ENCODE results near the gene NPAS1. TPM values are rescaled to one million over a fixed set of nuclear protein-coding genes. Genes with fewer than 3 reads are reported as not detected.
"Not testable (repeated sequence)": the region's sequence is repeated elsewhere in the genome, so short reads cannot be mapped to it uniquely, and the experiment has no call there.

NPAS1 gene
- polyA plus RNA-seq, 1 donor (not counting 4 experiments of a cell fraction or from before 2014, with no cell fraction given), result 0.42 TPM

DNA sequence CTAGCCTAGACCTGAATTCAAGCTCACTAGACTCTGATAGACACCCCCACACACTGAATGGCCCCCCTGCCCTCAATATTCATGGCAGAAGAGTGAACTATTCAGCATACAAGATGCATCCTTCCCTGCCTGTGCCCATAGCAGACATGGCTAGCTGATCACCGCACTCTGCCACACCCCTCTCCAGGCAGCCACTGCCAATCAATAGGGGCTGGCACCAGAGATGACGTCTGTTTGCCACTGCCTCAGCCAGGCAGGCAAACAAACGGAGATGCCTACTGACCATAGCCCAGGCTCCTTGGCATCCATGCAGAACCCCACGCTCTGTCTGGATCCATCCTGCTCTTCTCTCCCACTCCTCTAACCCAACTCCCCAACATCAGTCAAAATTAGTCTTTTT lies 13.8 kb upstream of the NPAS1 start:
- Histone ChIP-seq H3K27me3 (ENCODE audit: control insufficient read depth, extremely low read depth, insufficient read depth, low read length) (no peaks in the 10 kb centered on the region), H3K4me3 (ENCODE audit: control insufficient read depth in 2 of 3, extremely low read depth in 1 of 3, insufficient read depth in 2 of 3, low read depth in 1 of 3, low read length in 3 of 3) (no peak overlapping the region), H4K20me1 (ENCODE audit: control insufficient read depth, extremely low read depth, insufficient read depth, low read length) (no peaks in the 10 kb centered on the region), H3K9me1 (ENCODE audit: control insufficient read depth, extremely low read depth, insufficient read depth, low read length) (no peaks in the 10 kb centered on the region), H3K27ac (ENCODE audit: control insufficient read depth, insufficient read depth, low read length) (no peak overlapping the region), H3K4me1 (ENCODE audit: control insufficient read depth, extremely low read depth, insufficient read depth, low read length) (no peaks in the 10 kb centered on the region), H2AFZ (ENCODE audit: control insufficient read depth, low read length) (no peak overlapping the region), H3K9ac (ENCODE audit: control insufficient read depth, extremely low read depth, insufficient read depth, low read length) (no peak overlapping the region), H3K4me2 (ENCODE audit: control insufficient read depth, extremely low read depth, insufficient read depth, low read depth, low read length) (no peak overlapping the region), H3K36me3 (ENCODE audit: control insufficient read depth in 2 of 2, extremely low read depth in 1 of 2, insufficient read depth in 2 of 2, low read length in 2 of 2) (peaks cover 0 to 12% of the 10 kb centered on the region in 2 experiments), H3K9me3 (ENCODE audit: control insufficient read depth, low read depth, low read length) (no peaks in the 10 kb centered on the region), H3K79me2 (ENCODE audit: control insufficient read depth, insufficient read depth, low read length) (no peaks in the 10 kb centered on the region)
- no peak for FAIRE-seq
- DNase-seq (ENCODE audit: low read depth, low spot score), result no peak
- no peak for TF ChIP-seq EZH2 (IDR thresholded peaks at IDR 0.05; ENCODE audit: low read length)
- TF ChIP-seq, protein P1, sequence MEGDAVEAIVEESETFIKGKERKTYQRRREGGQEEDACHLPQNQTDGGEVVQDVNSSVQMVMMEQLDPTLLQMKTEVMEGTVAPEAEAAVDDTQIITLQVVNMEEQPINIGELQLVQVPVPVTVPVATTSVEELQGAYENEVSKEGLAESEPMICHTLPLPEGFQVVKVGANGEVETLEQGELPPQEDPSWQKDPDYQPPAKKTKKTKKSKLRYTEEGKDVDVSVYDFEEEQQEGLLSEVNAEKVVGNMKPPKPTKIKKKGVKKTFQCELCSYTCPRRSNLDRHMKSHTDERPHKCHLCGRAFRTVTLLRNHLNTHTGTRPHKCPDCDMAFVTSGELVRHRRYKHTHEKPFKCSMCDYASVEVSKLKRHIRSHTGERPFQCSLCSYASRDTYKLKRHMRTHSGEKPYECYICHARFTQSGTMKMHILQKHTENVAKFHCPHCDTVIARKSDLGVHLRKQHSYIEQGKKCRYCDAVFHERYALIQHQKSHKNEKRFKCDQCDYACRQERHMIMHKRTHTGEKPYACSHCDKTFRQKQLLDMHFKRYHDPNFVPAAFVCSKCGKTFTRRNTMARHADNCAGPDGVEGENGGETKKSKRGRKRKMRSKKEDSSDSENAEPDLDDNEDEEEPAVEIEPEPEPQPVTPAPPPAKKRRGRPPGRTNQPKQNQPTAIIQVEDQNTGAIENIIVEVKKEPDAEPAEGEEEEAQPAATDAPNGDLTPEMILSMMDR (optimal IDR thresholded peaks at IDR 0.05 in 1 of 3, IDR thresholded peaks at IDR 0.05 in 1 of 3, conservative IDR thresholded peaks at IDR 0.05 in 1 of 3; ENCODE audit: extremely low read depth in 1 of 3, insufficient read depth in 2 of 3, low read length in 3 of 3), result no peak
- dilution Hi-C loops (cut with MboI; ENCODE audit: extremely low pct_ligation_motif_present, low sequenced_read_pairs), result no loop called here

DNA sequence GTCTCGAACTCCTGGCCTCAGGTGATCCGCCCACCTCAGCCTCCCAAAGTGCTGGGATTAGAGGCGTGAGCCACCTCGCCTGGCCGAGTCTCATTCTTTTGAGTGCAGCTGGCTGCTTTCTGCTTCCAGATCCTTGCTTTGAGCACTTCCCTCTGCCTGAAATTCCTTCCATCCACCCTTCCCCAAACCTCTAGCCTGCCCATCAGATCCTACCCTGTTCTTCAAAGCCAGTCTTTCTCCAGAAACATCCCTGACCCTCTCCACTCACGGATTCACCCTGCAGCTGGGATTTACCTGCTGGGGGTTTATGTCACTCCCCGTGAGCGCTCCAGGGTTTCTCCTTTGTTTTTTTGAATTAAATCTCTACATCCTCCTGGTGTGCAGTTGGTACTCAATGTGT lies 13.1 kb upstream of the NPAS1 start:
- DNase-seq (ENCODE audit: low read depth, low spot score), result no peak
- no peaks in the 10 kb centered on the region for H3K9me3 ChIP-seq (ENCODE audit: control insufficient read depth, low read depth, low read length)
- no peaks in the 10 kb centered on the region for H3K9me1 ChIP-seq (ENCODE audit: control insufficient read depth, extremely low read depth, insufficient read depth, low read length)
- FAIRE-seq, result no peak
- H3K79me2 ChIP-seq (ENCODE audit: control insufficient read depth, insufficient read depth, low read length), result no peaks in the 10 kb centered on the region
- no peak overlapping the region for H3K27ac ChIP-seq (ENCODE audit: control insufficient read depth, insufficient read depth, low read length)
- TF ChIP-seq EZH2 (IDR thresholded peaks at IDR 0.05; ENCODE audit: low read length), result no peak
- TF ChIP-seq, protein P1 (optimal IDR thresholded peaks at IDR 0.05 in 1 of 3, IDR thresholded peaks at IDR 0.05 in 1 of 3, conservative IDR thresholded peaks at IDR 0.05 in 1 of 3; ENCODE audit: extremely low read depth in 1 of 3, insufficient read depth in 2 of 3, low read length in 3 of 3), result no peak
- H3K36me3 ChIP-seq (ENCODE audit: control insufficient read depth in 2 of 2, extremely low read depth in 1 of 2, insufficient read depth in 2 of 2, low read length in 2 of 2), result peaks cover 0 to 6% of the 10 kb centered on the region in 2 experiments
- H3K9ac ChIP-seq (ENCODE audit: control insufficient read depth, extremely low read depth, insufficient read depth, low read length), result no peak overlapping the region
- H2AFZ ChIP-seq (ENCODE audit: control insufficient read depth, low read length), result no peak overlapping the region
- no peaks in the 10 kb centered on the region for H3K27me3 ChIP-seq (ENCODE audit: control insufficient read depth, extremely low read depth, insufficient read depth, low read length)
- H4K20me1 ChIP-seq (ENCODE audit: control insufficient read depth, extremely low read depth, insufficient read depth, low read length), result no peaks in the 10 kb centered on the region
- no peak overlapping the region for H3K4me3 ChIP-seq (ENCODE audit: control insufficient read depth in 2 of 3, extremely low read depth in 1 of 3, insufficient read depth in 2 of 3, low read depth in 1 of 3, low read length in 3 of 3)
- dilution Hi-C loops (cut with MboI; ENCODE audit: extremely low pct_ligation_motif_present, low sequenced_read_pairs), result no loop called here
- H3K4me1 ChIP-seq (ENCODE audit: control insufficient read depth, extremely low read depth, insufficient read depth, low read length), result no peaks in the 10 kb centered on the region
- no peak overlapping the region for H3K4me2 ChIP-seq (ENCODE audit: control insufficient read depth, extremely low read depth, insufficient read depth, low read depth, low read length)

GRCh38 chr19:47010549-47010948 lies 9.1 kb upstream of the NPAS1 start:
- H4K20me1 ChIP-seq (ENCODE audit: control insufficient read depth, extremely low read depth, insufficient read depth, low read length); FAIRE-seq; H3K4me2 ChIP-seq (ENCODE audit: control insufficient read depth, extremely low read depth, insufficient read depth, low read depth, low read length); H3K27ac ChIP-seq (ENCODE audit: control insufficient read depth, insufficient read depth, low read length); H3K9ac ChIP-seq (ENCODE audit: control insufficient read depth, extremely low read depth, insufficient read depth, low read length); H3K9me1 ChIP-seq (ENCODE audit: control insufficient read depth, extremely low read depth, insufficient read depth, low read length); H3K4me3 ChIP-seq (ENCODE audit: control insufficient read depth in 2 of 3, extremely low read depth in 1 of 3, insufficient read depth in 2 of 3, low read depth in 1 of 3, low read length in 3 of 3); H3K79me2 ChIP-seq (ENCODE audit: control insufficient read depth, insufficient read depth, low read length); H2AFZ ChIP-seq (ENCODE audit: control insufficient read depth, low read length); DNase-seq (ENCODE audit: low read depth, low spot score); H3K27me3 ChIP-seq (ENCODE audit: control insufficient read depth, extremely low read depth, insufficient read depth, low read length); dilution Hi-C loops (cut with MboI; ENCODE audit: extremely low pct_ligation_motif_present, low sequenced_read_pairs); H3K36me3 ChIP-seq (ENCODE audit: control insufficient read depth in 2 of 2, extremely low read depth in 1 of 2, insufficient read depth in 2 of 2, low read length in 2 of 2); H3K9me3 ChIP-seq (ENCODE audit: control insufficient read depth, low read depth, low read length): not testable (repeated sequence)
- peaks cover 15% of the 10 kb centered on the region for H3K4me1 ChIP-seq (ENCODE audit: control insufficient read depth, extremely low read depth, insufficient read depth, low read length)
